ENCODE results near the gene BTG4. TPM values are rescaled to one million over a fixed set of nuclear protein-coding genes. Genes with fewer than 3 reads are reported as not detected.

The BTG4 gene
- total and polyA plus RNA-seq, 2 of the 8 experiments (the other 6 are each of a cell fraction or from before 2014, with no cell fraction given): 0.06 TPM; not detected in 1

DNA sequence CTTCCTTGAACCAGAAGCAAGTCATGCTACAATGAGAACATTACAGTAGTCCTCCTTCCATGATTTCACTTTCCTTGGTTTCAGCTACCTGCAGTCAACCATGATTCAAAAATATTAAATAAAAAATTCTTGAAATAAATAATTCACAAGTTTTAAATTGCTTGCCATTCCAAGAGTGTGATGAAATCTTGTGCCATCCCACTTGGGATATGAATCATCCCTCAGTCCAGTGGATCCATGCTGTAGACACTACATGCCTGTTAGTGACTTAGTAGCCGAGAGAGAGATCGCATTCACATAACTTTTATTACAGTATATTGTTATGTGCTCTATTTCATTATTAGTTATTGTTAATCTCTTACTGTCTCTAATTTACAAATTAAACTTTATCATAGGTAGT is 8.4 kb upstream of the BTG4 start (continued):
- TF ChIP-seq RFX5 (IDR thresholded peaks at IDR 0.05; ENCODE audit: borderline replicate concordance, low read depth, low read length) (no peak), EP300 (IDR thresholded peaks at IDR 0.05; ENCODE audit: borderline replicate concordance in 1 of 2, low read depth in 2 of 2, low read length in 2 of 2) (no peak), RXRA (IDR thresholded peaks at IDR 0.05; ENCODE audit: insufficient read depth, low read depth, low read length) (no peak), BACH1 (IDR thresholded peaks at IDR 0.05; ENCODE audit: low read length) (no peak), TBP (IDR thresholded peaks at IDR 0.05; ENCODE audit: low read depth, low read length) (no peak), MAFK (IDR thresholded peaks at IDR 0.05; ENCODE audit: low read depth, low read length) (no peak)

Measured in H1 (cell line).